Right cardiac atrium (tissue), 5 donors: ENCODE measurements around the gene EVI5. TPM values are rescaled to one million over a fixed set of nuclear protein-coding genes. Genes with fewer than 3 reads are reported as not detected.

ENCODE experiments used
- ATAC-seq, 2 donors: fragments of 200-7000 bp; cut with Tn5 transposase; one replicate each; pipeline versions ENCODE4 v1.8.0 to v1.9.1; 2020; ENCODE audit warnings: moderate library complexity in 2 of 2, mild to moderate bottlenecking in 1 of 2
- DNase-seq, 3 donors: peaks; one replicate each; pipeline ENCODE4 v3.0.0-alpha.2; 2020
- H3K27ac ChIP-seq: one replicate; pipeline ENCODE4 v1.5.1; 2013; ENCODE audit warnings: mild to moderate bottlenecking, low read length, control low read depth, moderate library complexity
- H3K27me3 ChIP-seq: one replicate; pipeline ENCODE4 v1.6.1; 2013; ENCODE audit not compliant: control insufficient read depth, insufficient read depth
- H3K4me1 ChIP-seq: one replicate; pipeline ENCODE4 v1.6.1; 2013; ENCODE audit warnings: low read length; ENCODE audit not compliant: control insufficient read depth, insufficient read depth
- H3K4me3 ChIP-seq: one replicate; pipeline ENCODE4 v1.5.1; 2013; ENCODE audit warnings: low read length, control low read depth
- H3K9me3 ChIP-seq: one replicate; pipeline ENCODE4 v1.6.1; 2013; ENCODE audit warnings: low read length; ENCODE audit not compliant: control insufficient read depth
- WGBS: extraction: QIAGEN DNeasy Blood & Tissue Kit; methylation state at CpG from one replicate; pipeline ENCODE4 v1.1.7; 2013; 5-methylcytosine and 5-hydroxymethylcytosine counted together
- intact Hi-C, 4 donors: fragments of 100-400 bp; cut with DNase I; formaldehyde crosslinking; loops; one replicate each; pipeline versions ENCODE4 v1.11.0 to v1.14.0; 2022 to 2023
- polyA plus RNA-seq: library from polyadenylated mRNA; stranded (reverse); fragments of 200-250 nt; gene quantifications from one replicate; pipeline ENCODE4 v1.2.3, GENCODE V29; 2013
- total RNA-seq, 4 donors: library from RNA; stranded (reverse); fragmentation: NEBNext Ultra II Directional; extraction: Animal tissue kit (Norgen Biotek cat#: 25700); gene quantifications; one replicate each; pipeline ENCODE4 v1.2.1, GENCODE V29; 2021
- donor health status: healthy with polysubstance abuse.
- donor health status: DM: no; HTN: yes; CAD: no.
- donor health status: DM: no; HTN: no; CAD: no.
- donor health status: DM: no; HTN: yes; CAD: no; lungs with severe emphysema.
- donor health status: DM: yes; HTN: yes; CAD: no.

EVI5 gene
- total and polyA plus RNA-seq, 5 donors: 5.9 to 58.1 (median 47.9) TPM

GRCh38 chr1:92515796-92516201, 269.1 kb downstream of the EVI5 start:
- intact Hi-C loops: no loop called here
- Histone ChIP-seq H3K27ac (no peak overlapping the region), H3K27me3 (no peaks in the 10 kb centered on the region), H3K4me3 (no peak overlapping the region), H3K9me3 (no peaks in the 10 kb centered on the region), H3K4me1 (no peaks in the 10 kb centered on the region)
- no peak for DNase-seq
- no peak for ATAC-seq
- WGBS: 85% methylated on average over 3 of the region's 3 CpGs

GRCh38 chr1:92511541-92511940, 273.4 kb downstream of the EVI5 start:
- no peak for ATAC-seq
- DNase-seq: no peak
- Histone ChIP-seq H3K27me3 (no peaks in the 10 kb centered on the region), H3K27ac (no peak overlapping the region), H3K9me3 (no peaks in the 10 kb centered on the region), H3K4me1 (no peaks in the 10 kb centered on the region), H3K4me3 (no peak overlapping the region)
- intact Hi-C loops: no loop called here
- WGBS: 93% methylated on average over 4 of the region's 4 CpGs

- Histone ChIP-seq H3K27me3 (no peaks in the 10 kb centered on the region), H3K9me3 (no peaks in the 10 kb centered on the region), H3K4me3 (no peak overlapping the region), H3K27ac (no peak overlapping the region), H3K4me1 (no peaks in the 10 kb centered on the region)
- ATAC-seq: no peak
- DNase-seq: no peak
- intact Hi-C loops: no loop called here
- WGBS: 99% methylated on average over 1 of the region's 1 CpG
These were observed 275.3 kb downstream of the EVI5 start for GRCh38 chr1:92509619-92510018.

- 73% methylated on average over 6 of the region's 6 CpGs for WGBS
- no peak overlapping the region for H3K27ac ChIP-seq
These were observed 279.8 kb downstream of the EVI5 start for GRCh38 chr1:92505015-92505692.

GRCh38 chr1:92504291-92505014, 280.5 kb downstream of the EVI5 start:
- Histone ChIP-seq H3K4me1 (no peaks in the 10 kb centered on the region), H3K4me3 (no peak overlapping the region), H3K9me3 (no peaks in the 10 kb centered on the region), H3K27ac (no peak overlapping the region), H3K27me3 (no peaks in the 10 kb centered on the region)
- no peak for DNase-seq
- no peak for ATAC-seq
- WGBS: 72% methylated on average over 8 of the region's 8 CpGs
- intact Hi-C loops: no loop called here

More at GRCh38 chr1:92505015-92505692, 279.8 kb downstream of the EVI5 start:
- no peak for DNase-seq
- intact Hi-C loops: no loop called here
- Histone ChIP-seq H3K9me3 (no peaks in the 10 kb centered on the region), H3K4me1 (no peaks in the 10 kb centered on the region), H3K27me3 (no peaks in the 10 kb centered on the region), H3K4me3 (no peak overlapping the region)
- ATAC-seq: peak in 1 of 2 donors; percentile 35

GRCh38 chr1:92503926-92504285, 281.0 kb downstream of the EVI5 start:
- Histone ChIP-seq H3K4me3 (no peak overlapping the region), H3K4me1 (no peaks in the 10 kb centered on the region), H3K27ac (no peak overlapping the region), H3K27me3 (no peaks in the 10 kb centered on the region), H3K9me3 (no peaks in the 10 kb centered on the region)
- DNase-seq (no peak), ATAC-seq (no peak)
- WGBS: 58% methylated on average over 6 of the region's 6 CpGs
- intact Hi-C loops: no loop called here

GRCh38 chr1:92503043-92503925, 281.6 kb downstream of the EVI5 start:
- Histone ChIP-seq H3K27ac (no peak overlapping the region), H3K27me3 (no peaks in the 10 kb centered on the region), H3K9me3 (no peaks in the 10 kb centered on the region), H3K4me1 (no peaks in the 10 kb centered on the region), H3K4me3 (no peak overlapping the region)
- WGBS: 84% methylated on average over 6 of the region's 6 CpGs
- intact Hi-C loops: no loop called here
- ATAC-seq: no peak
- DNase-seq: no peak

- ATAC-seq (no peak), DNase-seq (no peak)
- H3K27ac ChIP-seq: no peak overlapping the region
- H3K4me1 ChIP-seq: no peaks in the 10 kb centered on the region
- intact Hi-C loops: no loop called here
- H3K9me3 ChIP-seq: no peaks in the 10 kb centered on the region
- H3K4me3 ChIP-seq: no peak overlapping the region
- no peaks in the 10 kb centered on the region for H3K27me3 ChIP-seq
These were observed 282.7 kb downstream of the EVI5 start for GRCh38 chr1:92502247-92502646.

- Histone ChIP-seq H3K4me1 (no peaks in the 10 kb centered on the region), H3K9me3 (no peaks in the 10 kb centered on the region), H3K27ac (no peak overlapping the region), H3K27me3 (no peaks in the 10 kb centered on the region), H3K4me3 (no peak overlapping the region)
- ATAC-seq (no peak), DNase-seq (no peak)
- intact Hi-C loops: no loop called here
- WGBS: 64% methylated on average over 1 of the region's 1 CpG
These were observed 284.4 kb downstream of the EVI5 start for GRCh38 chr1:92500552-92500951.

- Histone ChIP-seq H3K27ac (no peak overlapping the region), H3K27me3 (no peaks in the 10 kb centered on the region), H3K9me3 (no peaks in the 10 kb centered on the region), H3K4me1 (no peaks in the 10 kb centered on the region), H3K4me3 (no peak overlapping the region)
- no peak for DNase-seq
- intact Hi-C loops: no loop called here
- WGBS: 80% methylated on average over 2 of the region's 2 CpGs
- ATAC-seq: no peak
These were observed 289.4 kb downstream of the EVI5 start for GRCh38 chr1:92495392-92496063.
